ENCODE data around the gene HAGHL. TPM values are rescaled to one million over a fixed set of nuclear protein-coding genes. Genes with fewer than 3 reads are reported as not detected.
"Not testable (repeated sequence)": the region's sequence is repeated elsewhere in the genome, so short reads cannot be mapped to it uniquely, and the experiment has no call there.

HAGHL gene
- total RNA-seq, 2 donors from 2014 or later = 12.0 to 15.8 TPM

GRCh38 chr16:762595-763268 lies 35.8 kb downstream of the HAGHL start:
- intact Hi-C loops (cut with DNase I) = no loop called here
- ATAC-seq (no peak), DNase-seq (no peak)

- DNase-seq (no peak), ATAC-seq (no peak)
- intact Hi-C loops (cut with DNase I) = no loop called here
Measured at GRCh38 chr16:763369-764183, 36.7 kb downstream of the HAGHL start.

- no peak for ATAC-seq
- intact Hi-C loops (cut with DNase I) = no loop called here
- no peak for DNase-seq
Measured at GRCh38 chr16:764184-764750, 37.4 kb downstream of the HAGHL start.

GRCh38 chr16:764848-765487 lies 38.1 kb downstream of the HAGHL start:
- DNase-seq (no peak), ATAC-seq (no peak)
- intact Hi-C loops (cut with DNase I) = no loop called here

GRCh38 chr16:765488-765865 lies 38.6 kb downstream of the HAGHL start:
- DNase-seq (no peak), ATAC-seq (no peak)
- intact Hi-C loops (cut with DNase I) = no loop called here

- ATAC-seq (no peak), DNase-seq (no peak)
Measured at GRCh38 chr16:766008-766819, 39.3 kb downstream of the HAGHL start.

GRCh38 chr16:766820-767640 lies 40.1 kb downstream of the HAGHL start:
- ATAC-seq (no peak), DNase-seq (no peak)
- intact Hi-C loops (cut with DNase I) = no loop called here

More at GRCh38 chr16:766008-766819, 39.3 kb downstream of the HAGHL start:
- intact Hi-C loops (cut with DNase I) = no loop called here

- DNase-seq = no peak
- intact Hi-C loops (cut with DNase I) = no loop called here
- ATAC-seq = no peak
Measured at GRCh38 chr16:767743-768235, 40.9 kb downstream of the HAGHL start.

GRCh38 chr16:768428-768827 lies 41.5 kb downstream of the HAGHL start:
- intact Hi-C loops (cut with DNase I) = no loop called here
- DNase-seq (no peak), ATAC-seq (no peak)

- DNase-seq = no peak
- intact Hi-C loops (cut with DNase I) = no loop called here
Measured at GRCh38 chr16:769184-769784, 42.4 kb downstream of the HAGHL start.

GRCh38 chr16:769934-770333 lies 43.0 kb downstream of the HAGHL start:
- ATAC-seq (peak in 1 of 2 donors; percentile 6), DNase-seq (no peak)
- intact Hi-C loops (cut with DNase I) = no loop called here

More at GRCh38 chr16:769184-769784, 42.4 kb downstream of the HAGHL start:
- peak in 1 of 2 donors; percentile 15 for ATAC-seq

- no peak for DNase-seq
- intact Hi-C loops (cut with DNase I) = no loop called here
- no peak for ATAC-seq
Measured at GRCh38 chr16:770411-770810, 43.5 kb downstream of the HAGHL start.

- DNase-seq (no peak), ATAC-seq (no peak)
- intact Hi-C loops (cut with DNase I) = no loop called here
Measured at GRCh38 chr16:772959-773358, 46.1 kb downstream of the HAGHL start.

GRCh38 chr16:774086-775001 lies 47.4 kb downstream of the HAGHL start:
- intact Hi-C loops (cut with DNase I) = no loop called here
- DNase-seq = no peak
- ATAC-seq = peak; percentile 5 to 31

GRCh38 chr16:775236-775796 lies 48.4 kb downstream of the HAGHL start:
- DNase-seq (no peak), ATAC-seq (no peak)
- intact Hi-C loops (cut with DNase I) = no loop called here

GRCh38 chr16:776298-776697 lies 49.4 kb downstream of the HAGHL start:
- DNase-seq; ATAC-seq; intact Hi-C loops (cut with DNase I): not testable (repeated sequence)
